ENCODE data around the gene OGFRL1. TPM values are rescaled to one million over a fixed set of nuclear protein-coding genes. Genes with fewer than 3 reads are reported as not detected.

OGFRL1 gene
- total and polyA plus RNA-seq, 2 of the 13 experiments (the other 11 are each of a cell fraction or from before 2014, with no cell fraction given) = 0.26 to 0.80 TPM

- TF ChIP-seq SMAD1 (CRISPR knock-in tag; IDR thresholded peaks at IDR 0.05; ENCODE audit: borderline replicate concordance, low read depth) = no peak
- no peak for TF ChIP-seq ZNF615 (CRISPR knock-in tag; IDR thresholded peaks at IDR 0.05; ENCODE audit: borderline replicate concordance)
- no peak for TF ChIP-seq MYNN (CRISPR knock-in tag; IDR thresholded peaks at IDR 0.05; ENCODE audit: low read depth)
Observed at GRCh38 chr6:71347119-71347518, 58.5 kb downstream of the OGFRL1 start (continued).

- H4K20me1 ChIP-seq (ENCODE audit: insufficient read depth, low read length) = no peaks in the 10 kb centered on the region
- DNase-seq (ENCODE audit: low spot score) = peak; percentile 2
- no TSS peak for BruUV-seq (replicated peaks)
- H3K36me3 ChIP-seq (replicated peaks in 1 of 2; ENCODE audit: control insufficient read depth in 1 of 2, insufficient read depth in 2 of 2, low read length in 2 of 2) = no peaks in the 10 kb centered on the region
- ATAC-seq = no peak
- H3K9me3 ChIP-seq (ENCODE audit: low read length) = no peaks in the 10 kb centered on the region
- no peaks in the 10 kb centered on the region for H3K4me1 ChIP-seq (ENCODE audit: insufficient read depth, low read length)
- H3K4me2 ChIP-seq (ENCODE audit: low read depth, low read length) = no peak overlapping the region
- in situ Hi-C loops (cut with HindIII; ENCODE audit: extremely low pct_ligation_motif_present, low pct_unique_long_range_greater_than_20kb) (no loop called here), intact Hi-C loops (cut with micrococcal nuclease; ENCODE audit: unreplicated experiment) (loop anchor here (1.0 to 2.0 kb wide), 2 partner anchors 61 to 158 kb away; partner anchors contain the start of gene OGFRL1)
- no peak overlapping the region for H3K27ac ChIP-seq (ENCODE audit: extremely low read length, insufficient read depth, low read length)
- ChIA-PET POLR2A (no interaction called here), CTCF (ENCODE audit: low intra/inter-chr PET ratio, low total read pairs) (interaction anchor here (1.7 kb wide), 1 partner anchor 158 kb away, joined by 7 read pairs; no protein-coding TSS in a partner anchor)
- no peak for TF ChIP-seq ZNF33B (CRISPR knock-in tag; IDR thresholded peaks at IDR 0.05)
- no peak for TF ChIP-seq ZNF670 (CRISPR knock-in tag; IDR thresholded peaks at IDR 0.05; ENCODE audit: borderline replicate concordance)
- peak; percentile 37 for TF ChIP-seq STAG1 (CRISPR knock-in tag; IDR thresholded peaks at IDR 0.05)
- peak; percentile 37; the same call in 1 of the 2 replicates for TF ChIP-seq CTCF (CRISPR knock-in tag; IDR thresholded peaks at IDR 0.05)
- no peak for TF ChIP-seq ZNF205 (CRISPR knock-in tag; IDR thresholded peaks at IDR 0.05)
- no peak for TF ChIP-seq SCMH1 (CRISPR knock-in tag; IDR thresholded peaks at IDR 0.05; ENCODE audit: borderline replicate concordance)
- no peak overlapping the region for H3K9ac ChIP-seq (ENCODE audit: insufficient read depth, low read depth, low read length)
- 2% methylated on average over 3 of the region's 3 CpGs for WGBS (ENCODE audit: low lambda C conversion rate)
- no peak overlapping the region for H3K4me3 ChIP-seq (replicated peaks in 1 of 3; ENCODE audit: insufficient read depth in 1 of 3, low read depth in 2 of 3, low read length in 3 of 3)
- no peak overlapping the region for H2AFZ ChIP-seq (ENCODE audit: low read length)
- no peaks in the 10 kb centered on the region for H3K27me3 ChIP-seq (ENCODE audit: control insufficient read depth in 1 of 2, insufficient read depth in 2 of 2, low read length in 2 of 2)
- no peaks in the 10 kb centered on the region for H3K79me2 ChIP-seq (ENCODE audit: insufficient read depth, low read length)
- no peak for FAIRE-seq
Observed at GRCh38 chr6:71349395-71349794, 60.8 kb downstream of the OGFRL1 start.

All from HepG2 (cell line).